Amniotic stem cell (primary cell): ENCODE measurements around the gene RFC2.
"Not testable (repeated sequence)": the region's sequence is repeated elsewhere in the genome, so short reads cannot be mapped to it uniquely, and the experiment has no call there.

Experiments used
- DNase-seq: peaks from one replicate; lab custom pipeline; 2025; lab: John Stamatoyannopoulos, UW

Gene RFC2

DNA sequence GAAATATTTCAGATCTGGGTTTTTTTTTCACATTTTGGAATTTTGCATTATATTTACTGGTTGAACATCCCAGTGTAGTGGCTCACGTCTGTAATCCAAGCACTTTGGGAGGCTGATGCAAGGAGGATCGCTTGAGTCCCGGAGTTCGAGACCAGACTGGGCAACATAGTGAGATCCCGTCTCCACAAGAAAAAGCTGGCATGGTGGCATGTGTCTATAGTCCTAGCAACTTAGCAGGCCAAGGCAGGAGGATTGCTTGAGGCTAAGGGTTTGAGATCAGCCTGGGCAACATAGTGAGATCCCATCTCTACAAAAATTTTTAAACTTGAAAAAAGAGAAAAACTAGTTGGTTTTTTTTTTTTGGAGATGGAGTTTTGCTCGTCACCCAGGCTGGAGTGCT lies 6.0 kb downstream of the RFC2 start:
- no peak for DNase-seq

DNA sequence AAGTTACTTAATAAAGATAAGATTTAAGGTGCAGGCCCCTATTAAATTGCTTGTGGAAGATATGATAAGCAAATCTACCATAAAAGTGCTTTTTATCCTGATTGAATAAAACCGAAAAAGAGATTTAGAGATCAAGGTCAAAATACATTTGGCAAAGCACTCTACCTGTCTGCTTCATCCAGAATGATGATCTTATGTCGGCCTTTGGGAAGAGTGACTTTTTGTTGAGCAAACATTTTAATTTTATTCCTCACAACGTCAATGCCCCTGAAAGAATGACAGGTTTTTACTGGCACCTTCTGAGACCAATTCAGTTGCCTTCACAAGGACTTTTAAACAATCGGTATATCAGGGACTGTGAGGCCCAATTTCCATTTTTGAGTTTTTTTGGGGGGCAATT lies 7.7 kb downstream of the RFC2 start:
- no peak for DNase-seq

DNA sequence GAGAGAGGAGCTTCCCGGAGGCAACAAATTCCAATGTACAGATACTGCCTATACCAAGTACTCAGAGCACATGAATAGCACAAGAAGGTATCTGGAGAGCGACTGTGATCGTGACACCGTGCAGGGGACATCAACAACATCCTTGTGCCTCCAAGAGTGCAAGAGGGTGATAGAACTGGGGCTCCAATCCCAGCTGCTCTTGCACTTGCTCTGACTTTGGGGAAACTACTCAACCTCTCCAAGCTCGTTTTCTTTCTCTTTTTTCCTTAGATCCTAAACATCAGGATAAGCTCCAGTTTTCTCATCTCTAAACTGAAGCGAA lies 12.1 kb downstream of the RFC2 start:
- DNase-seq = no peak

DNA sequence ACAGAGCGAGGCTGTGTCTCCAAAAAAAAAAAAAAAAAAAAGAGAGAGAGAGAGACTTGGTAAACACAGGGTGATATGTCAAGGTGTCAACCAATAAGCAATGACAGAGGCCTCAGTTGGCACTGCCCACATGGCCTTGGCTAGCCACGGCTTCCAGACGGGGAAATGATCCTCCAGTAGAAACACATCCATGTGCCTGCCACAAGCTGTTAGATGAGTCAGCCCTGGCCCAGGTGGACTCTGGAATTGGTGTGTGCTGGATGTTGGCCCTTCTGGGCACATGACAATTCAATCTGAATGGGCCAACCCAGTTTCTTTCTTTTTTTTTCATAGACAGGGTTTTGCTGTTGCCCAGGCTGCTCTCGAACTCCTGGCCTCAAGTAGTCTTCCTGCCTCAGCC lies 13.7 kb downstream of the RFC2 start:
- no peak for DNase-seq

DNA sequence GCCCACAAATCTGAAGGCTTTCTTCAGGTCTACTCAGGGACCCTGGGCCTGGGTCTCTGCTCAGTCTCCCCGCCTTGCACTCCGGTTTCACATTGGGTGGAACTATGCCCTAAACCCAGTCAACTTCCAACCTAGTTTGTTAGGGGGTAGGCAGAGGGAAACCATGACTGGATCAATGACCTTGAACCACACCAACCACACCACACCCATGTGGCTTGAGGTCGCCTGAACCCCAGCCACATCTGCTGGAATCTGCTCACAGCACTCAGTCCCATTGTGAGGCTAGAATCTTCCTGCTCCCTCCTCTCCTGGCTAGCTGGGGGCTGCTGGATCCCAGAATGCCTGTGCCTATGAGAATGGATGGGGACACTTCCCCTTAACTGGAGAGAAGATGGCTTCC lies 17.9 kb downstream of the RFC2 start:
- no peak for DNase-seq

DNA sequence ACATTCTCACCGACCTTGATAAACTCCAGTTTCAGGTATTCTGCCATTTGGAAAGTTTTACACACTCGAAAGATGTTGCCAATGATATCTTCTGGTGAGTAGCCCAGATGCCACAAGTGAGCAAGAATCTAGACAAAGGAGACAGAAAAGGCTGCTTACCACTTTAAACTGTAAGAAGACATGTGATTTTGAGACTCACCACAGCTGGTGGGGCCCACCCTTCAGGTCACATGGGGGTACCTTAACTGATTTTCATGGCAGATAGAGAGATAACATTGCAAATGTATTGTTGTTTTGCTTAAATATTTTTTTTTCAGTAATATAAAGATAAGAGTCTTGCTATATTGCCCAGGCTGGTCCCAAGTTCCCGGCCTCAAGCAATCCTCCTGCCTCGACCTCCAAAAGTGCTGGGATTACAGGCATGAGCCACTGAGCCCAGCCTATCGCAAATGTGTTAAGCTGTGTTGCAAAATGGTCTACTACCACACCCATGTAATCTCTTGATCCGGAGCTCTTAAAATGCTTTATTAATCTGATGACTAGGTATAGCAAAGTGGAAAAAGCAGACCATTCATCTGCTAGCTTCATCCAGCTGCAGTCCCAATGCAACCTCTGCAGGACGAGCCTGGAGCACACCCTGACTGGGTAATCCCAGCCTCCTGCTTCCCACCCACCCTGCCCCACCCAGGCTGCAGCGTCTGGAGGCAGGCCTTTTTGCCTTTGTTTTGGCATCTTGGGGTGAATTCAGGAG lies 18.5 kb downstream of the RFC2 start:
- no peak for DNase-seq

DNA sequence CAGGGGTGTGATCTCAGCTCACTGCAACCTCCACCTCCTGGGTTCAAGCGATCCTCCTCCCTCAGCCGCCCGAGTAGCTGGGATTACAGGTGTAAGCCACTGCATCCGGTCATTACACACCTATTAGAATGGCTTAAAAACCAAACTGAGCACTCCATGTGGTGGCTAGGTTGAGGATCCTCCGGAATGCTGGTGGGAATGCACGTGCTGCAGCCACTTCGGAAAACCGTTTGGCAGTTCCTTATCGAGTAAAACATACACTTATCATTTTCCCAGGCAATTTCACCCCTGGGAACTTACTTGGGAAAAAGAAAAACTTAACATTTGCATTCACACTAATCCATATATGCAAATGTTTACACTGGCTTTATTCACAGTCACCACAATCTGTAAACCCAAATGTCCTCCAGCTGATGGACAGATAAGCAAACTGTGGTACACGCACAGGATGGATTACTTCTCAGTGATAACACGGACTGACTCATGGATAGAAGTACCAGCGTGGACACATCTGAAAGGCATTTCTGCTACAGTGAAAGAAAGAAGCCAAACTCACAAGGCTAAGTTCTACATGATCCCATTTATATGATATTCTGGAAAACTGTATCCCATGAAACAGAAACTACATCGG lies 20.4 kb downstream of the RFC2 start:
- DNase-seq = peak; percentile 88

DNA sequence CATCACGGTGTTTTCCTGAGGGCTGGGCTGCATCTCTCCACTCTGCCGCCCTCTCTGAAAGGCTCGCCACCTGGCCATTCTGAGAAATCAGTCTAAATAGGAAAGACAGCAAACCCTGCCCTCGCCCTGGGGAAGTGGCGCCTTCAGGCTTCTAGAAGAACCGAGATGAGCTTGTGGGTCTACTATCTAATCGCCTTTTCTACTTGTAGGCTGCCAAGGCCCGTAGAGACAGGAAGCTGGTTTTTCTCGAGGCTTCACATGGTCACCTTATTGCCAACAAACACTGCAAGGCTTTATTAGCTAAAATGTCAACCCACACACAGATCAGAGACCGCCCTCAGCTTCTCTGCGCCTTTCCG lies 23.0 kb downstream of the RFC2 start:
- no peak for DNase-seq

DNA sequence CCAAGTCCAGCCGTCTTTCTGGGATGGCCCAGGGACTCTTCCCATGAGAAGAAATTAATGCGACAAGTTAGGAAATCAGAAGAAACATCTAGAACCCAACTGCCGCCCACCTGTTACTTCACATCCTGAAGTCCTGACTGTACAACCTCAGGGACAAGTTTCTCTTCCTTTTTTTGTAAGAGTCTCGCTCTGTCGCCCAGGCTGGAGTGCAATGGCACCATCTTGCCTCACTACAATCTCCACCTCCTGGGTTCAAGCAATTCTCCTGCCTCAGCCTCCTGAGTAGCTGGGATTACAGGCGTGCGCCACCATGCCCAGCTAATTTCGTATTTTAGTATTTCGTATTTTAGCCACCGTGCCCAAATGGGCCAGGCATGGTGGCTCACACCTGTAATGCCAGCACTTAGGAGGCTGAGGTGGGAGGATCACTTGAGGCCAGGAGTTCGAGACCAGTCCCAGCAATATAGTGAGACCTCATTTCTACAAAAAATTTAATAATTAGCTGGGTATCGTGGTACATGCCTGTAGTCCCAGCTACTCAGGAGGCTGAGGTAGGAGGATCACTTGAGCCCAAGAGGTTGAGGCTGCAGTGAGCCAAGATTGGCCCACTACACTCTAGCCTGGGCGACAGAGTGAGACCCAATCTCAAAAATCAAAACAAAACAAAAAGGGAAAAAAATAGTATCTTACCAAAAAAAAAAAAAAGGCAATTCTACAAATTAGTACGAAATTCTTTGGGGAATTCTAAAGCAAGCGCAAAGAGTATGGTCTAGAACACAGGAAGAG lies 23.6 kb downstream of the RFC2 start:
- DNase-seq = no peak

DNA sequence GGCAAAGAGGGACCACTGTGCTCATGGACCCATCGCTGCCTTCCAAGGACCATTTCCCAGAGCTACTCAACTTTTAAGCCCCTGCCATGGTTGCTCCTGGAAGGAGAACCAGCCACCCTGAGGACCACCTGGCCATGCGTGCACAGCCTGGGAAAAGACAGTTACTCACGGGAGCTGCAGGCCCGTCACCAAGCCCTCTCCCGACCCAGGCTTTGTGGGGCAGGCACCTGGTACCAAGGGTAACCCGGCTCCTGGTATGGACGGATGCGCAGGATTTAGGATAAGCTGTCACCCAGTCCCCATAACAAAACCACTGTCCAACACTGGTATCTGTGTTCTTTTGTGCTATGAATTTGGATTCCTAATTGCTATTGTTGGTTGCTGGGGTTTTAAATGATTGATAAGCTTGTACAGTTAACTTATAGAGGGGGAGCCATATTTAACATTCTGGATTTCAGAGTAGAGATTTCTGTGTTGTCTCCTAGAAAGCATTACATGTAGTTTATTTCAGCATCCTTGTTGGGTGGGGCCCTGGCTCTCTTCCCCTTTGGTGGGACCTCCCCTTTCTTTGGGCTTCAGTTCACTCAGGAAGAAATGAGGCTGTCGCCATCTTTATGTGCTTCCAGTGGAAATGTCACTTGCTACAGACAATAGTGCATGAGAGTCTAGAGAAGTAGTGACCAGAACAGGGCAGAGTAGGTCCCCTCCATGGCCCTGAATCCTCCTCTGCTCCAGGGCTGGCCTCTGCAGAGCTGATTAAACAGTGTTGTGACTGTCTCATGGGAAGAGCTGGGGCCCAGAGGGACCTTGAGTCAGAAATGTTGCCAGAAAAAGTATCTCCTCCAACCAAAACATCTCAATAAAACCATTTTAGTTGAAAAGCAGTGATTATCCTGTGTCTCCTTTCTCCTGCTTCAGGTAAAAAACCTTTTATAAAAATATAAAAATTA lies 25.0 kb downstream of the RFC2 start:
- DNase-seq = no peak

DNA sequence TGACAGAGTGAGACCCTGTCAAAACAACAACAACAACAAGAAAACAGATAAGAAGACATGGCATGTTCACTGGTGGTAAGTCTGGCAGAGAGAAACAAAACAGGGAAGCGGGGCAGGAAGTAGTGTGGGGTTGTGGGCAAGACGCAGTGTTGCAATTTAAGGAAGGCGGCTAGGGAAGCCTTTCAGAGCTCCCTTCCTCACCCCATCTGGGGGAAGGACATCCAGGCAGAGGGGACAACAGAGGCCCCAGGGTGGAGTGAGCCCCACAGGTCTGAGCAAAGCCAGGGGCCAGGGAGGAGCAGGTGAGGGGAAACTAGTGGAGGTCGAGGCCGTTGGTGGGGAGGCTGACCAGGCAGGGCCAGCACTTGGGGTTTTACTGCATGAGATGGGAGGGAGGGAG lies 27.6 kb downstream of the RFC2 start:
- DNase-seq = no peak

DNA sequence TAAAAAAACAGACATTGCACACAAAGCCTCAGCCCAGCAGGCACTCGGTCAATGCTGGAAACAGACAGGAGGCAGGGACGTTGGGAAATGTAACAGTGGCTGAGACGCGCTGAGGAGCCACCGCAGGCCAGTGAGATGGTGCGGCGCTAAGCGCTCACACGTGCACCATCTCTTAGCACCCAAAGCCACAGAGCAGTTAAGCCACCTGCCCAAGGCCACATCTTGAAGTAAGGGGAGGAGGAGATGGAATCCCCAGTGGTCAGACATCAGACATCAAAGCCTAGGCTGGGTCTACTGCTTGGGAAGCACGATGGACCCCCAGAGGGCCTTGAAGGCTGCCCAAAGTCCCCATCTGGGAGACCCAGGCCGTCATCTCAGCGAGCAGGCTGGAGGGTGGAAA lies 28.8 kb downstream of the RFC2 start:
- DNase-seq = no peak

DNA sequence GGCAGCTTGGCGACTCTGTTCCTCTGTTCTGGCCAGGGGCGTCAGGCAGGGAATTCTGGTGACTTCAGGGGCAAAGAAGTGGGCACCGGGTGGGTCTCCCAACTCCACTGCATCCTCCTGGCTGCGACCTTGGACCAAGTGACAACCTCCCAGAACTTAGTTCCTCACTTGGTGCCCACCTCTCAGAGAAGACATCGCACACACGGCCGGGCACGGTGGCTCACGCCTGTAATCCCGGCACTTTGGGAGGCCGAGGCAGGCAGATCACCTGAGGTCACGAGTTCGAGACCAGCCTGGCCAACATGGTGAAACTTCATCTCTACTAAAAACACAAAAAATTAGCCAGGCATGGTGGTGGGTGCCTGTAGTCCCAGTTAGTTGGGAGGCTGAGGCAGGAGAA lies 29.3 kb downstream of the RFC2 start:
- DNase-seq = not testable (repeated sequence)

DNA sequence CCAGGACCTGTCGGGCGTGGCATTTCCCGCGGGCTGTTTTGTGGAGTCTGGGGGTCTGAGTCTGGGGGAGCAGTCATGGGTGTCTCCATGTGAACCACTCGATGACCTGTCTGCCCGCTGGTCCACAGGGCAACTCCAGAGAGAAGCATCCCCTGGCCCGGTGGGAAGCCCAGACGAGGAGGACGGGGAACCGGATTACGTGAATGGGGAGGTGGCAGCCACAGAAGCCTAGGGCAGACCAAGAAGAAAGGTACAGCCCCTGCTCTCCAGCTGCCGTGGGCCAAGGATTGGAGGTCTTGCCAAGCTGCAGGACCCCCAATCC lies 29.7 kb downstream of the RFC2 start:
- DNase-seq = no peak

DNA sequence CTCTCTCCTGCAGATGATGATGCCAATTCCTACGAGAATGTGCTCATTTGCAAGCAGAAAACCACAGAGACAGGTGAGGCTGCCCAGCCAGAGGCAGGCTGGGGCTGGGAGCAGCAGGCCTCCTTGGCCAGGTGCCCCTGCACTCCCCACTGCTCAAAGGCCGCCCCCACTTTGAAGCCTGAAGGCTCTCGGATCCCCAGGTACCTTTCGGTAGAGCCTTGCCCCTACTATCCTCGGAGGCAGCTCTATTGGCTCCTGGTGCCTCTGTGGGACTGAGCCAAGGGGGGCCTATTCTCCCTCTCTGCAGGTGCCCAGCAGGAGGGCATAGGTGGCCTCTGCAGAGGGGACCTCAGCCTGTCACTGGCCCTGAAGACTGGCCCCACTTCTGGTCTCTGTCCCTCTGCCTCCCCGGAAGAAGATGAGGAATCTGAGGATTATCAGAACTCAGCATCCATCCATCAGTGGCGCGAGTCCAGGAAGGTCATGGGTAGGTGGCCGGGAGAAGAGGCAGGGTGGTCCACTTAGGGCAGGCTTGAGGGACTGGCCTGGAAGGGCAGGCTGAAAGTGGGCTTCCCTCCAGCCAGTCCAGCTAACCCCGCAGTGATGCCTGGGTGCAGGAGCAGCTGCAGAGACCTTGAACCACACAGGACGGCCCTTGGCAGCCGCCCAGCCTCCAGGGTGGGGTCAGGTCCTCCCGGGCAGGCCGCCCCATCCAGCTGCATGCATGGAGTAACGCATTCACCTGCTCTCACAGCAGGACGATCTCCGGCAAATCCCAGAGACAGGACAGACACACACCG lies 30.3 kb downstream of the RFC2 start:
- no peak for DNase-seq

DNA sequence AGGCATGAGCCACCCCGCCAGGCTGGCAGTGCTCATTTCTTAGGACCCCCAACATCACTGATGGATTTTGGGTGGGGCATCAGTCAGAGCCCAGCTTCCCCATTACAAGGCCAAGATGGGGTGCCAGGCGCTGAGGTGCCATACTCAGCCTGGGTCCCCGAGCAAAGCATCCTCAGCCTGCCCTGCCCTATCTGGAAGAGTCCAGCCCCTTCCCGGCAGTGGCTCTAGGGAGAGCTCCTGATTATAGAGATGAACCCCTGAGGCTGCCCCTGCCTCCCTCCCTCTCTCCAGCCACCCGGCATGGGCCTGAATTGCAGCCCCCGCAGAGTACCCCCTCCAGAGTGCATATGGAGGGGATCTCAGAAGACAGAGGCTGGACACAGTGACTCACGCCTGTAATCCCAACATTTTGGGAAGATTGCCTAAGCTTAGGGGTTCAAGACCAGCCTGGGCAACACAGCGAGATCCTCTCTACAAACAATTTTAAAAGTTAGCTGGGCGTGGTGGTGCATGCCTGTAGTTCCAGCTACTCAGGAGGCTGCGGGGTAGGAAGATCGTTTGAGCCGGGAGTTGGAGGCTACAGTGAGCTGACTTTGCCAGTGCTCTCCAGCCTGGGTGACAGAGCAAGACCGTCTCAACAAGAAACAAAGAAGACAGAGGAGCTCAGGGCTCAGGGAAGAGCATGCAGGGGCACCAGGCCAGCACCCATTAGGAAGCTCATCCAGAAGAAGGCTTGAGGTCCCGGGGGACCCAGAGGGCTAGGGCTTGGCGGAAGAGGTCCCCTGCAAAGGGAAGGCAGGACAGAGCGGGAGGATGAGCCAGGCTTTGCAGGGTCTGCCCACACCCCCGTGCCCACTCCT lies 31.1 kb downstream of the RFC2 start:
- no peak for DNase-seq

DNA sequence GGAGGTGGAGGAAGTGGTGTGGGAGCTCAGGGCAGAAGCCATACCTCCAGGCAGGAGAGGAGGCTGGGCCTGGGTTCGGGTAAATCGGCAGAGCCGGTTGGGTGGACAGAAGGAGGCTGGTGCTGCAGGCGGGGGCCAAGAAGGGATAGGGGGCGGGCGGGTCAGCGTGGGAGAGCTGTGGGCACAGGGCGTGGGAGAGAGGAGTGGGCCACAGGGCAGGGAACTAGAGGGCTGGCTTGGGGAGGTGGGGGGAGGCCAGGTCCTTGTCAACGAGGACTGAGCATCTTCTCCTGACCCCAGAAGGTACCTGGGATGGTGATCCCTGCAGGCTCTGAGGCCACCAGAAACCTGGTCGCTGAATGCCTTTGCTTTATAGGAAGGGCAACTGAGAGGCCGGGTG lies 32.5 kb downstream of the RFC2 start:
- DNase-seq = no peak

DNA sequence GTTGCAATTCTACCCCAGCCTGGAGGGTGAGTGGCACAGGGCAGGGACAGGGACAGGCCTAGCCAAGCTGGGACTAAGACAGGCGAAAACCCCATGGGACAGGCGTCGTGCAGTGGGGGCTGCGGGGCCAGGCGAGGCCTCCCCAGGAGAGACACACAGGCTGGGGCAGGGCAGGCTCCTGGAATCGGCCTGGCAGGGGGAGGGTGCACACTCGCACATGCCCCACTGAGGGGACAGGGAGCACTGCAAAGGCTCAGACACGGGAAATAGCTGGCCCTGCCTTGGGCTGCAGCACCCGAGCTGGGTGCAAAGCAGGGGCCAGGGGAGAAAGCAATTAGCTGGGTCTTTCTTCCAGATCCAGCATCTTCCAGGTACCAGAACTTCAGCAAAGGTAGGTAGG lies 34.0 kb downstream of the RFC2 start:
- DNase-seq = no peak

DNA sequence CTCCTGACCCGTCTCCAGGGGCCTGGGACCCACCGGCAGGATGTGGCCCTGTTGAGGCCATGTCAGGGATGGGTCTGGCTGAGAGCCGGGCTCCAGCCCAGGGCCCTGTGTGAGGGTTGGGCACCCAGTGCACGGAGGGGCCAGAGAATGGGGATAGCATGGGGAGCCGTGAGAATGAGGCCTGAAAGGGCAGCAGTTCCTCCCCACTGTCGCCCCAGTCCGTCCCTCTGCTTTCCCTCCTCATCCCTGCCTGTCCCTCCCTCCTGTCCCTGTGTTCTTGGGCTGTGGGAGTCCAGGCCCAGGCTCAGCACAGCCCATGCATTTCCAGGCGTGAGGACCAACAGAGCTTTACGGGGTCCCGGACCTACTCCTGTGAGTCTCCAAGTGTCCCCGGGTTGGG lies 34.8 kb downstream of the RFC2 start:
- no peak for DNase-seq

DNA sequence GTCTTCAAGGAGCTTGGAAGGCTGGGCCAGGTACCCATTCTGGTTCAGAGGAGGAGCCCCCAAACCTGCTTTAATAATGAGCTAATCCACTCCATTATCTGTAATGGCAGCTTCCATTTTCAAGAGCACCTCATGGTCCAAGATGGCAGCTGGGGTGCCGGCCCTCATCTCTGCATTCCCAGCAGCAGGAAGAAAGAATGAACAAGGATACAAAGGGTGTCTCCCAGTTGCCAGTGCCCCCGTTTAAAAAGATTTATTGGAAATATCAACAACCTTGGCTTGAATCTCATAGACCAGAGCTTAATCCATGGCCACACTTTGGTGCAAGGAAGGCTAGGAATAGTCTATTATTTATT lies 35.9 kb downstream of the RFC2 start:
- no peak for DNase-seq
